ENCODE measurements around the gene HSPBP1.

The HSPBP1 gene

GRCh38 chr19:55304980-55305379, 25.1 kb upstream of the HSPBP1 start:
- no peak for DNase-seq (ENCODE audit: low spot score)
- TF ChIP-seq CTCF (IDR thresholded peaks at IDR 0.05; ENCODE audit: extremely low read depth, missing control alignments) = no peak

GRCh38 chr19:55304279-55304978, 24.5 kb upstream of the HSPBP1 start:
- DNase-seq (ENCODE audit: low spot score) = peak; percentile 78
- TF ChIP-seq CTCF (IDR thresholded peaks at IDR 0.05; ENCODE audit: extremely low read depth, missing control alignments) = no peak

GRCh38 chr19:55303477-55303876, 23.6 kb upstream of the HSPBP1 start:
- no peak for TF ChIP-seq CTCF (IDR thresholded peaks at IDR 0.05; ENCODE audit: extremely low read depth, missing control alignments)

GRCh38 chr19:55302318-55302703, 22.4 kb upstream of the HSPBP1 start:
- no peak for DNase-seq (ENCODE audit: low spot score)

More at GRCh38 chr19:55303477-55303876, 23.6 kb upstream of the HSPBP1 start:
- DNase-seq (ENCODE audit: low spot score) = no peak

GRCh38 chr19:55301459-55302317, 21.8 kb upstream of the HSPBP1 start:
- TF ChIP-seq CTCF (IDR thresholded peaks at IDR 0.05; ENCODE audit: extremely low read depth, missing control alignments) = peak; percentile 88

More at GRCh38 chr19:55302318-55302703, 22.4 kb upstream of the HSPBP1 start:
- TF ChIP-seq CTCF (IDR thresholded peaks at IDR 0.05; ENCODE audit: extremely low read depth, missing control alignments) = no peak

GRCh38 chr19:55300886-55301458, 21.1 kb upstream of the HSPBP1 start:
- no peak for DNase-seq (ENCODE audit: low spot score)
- TF ChIP-seq CTCF (IDR thresholded peaks at IDR 0.05; ENCODE audit: extremely low read depth, missing control alignments) = no peak

More at GRCh38 chr19:55301459-55302317, 21.8 kb upstream of the HSPBP1 start:
- DNase-seq (ENCODE audit: low spot score) = peak; percentile 98

- DNase-seq (ENCODE audit: low spot score) = no peak
- TF ChIP-seq CTCF (IDR thresholded peaks at IDR 0.05; ENCODE audit: extremely low read depth, missing control alignments) = no peak
Measured at GRCh38 chr19:55299991-55300390, 20.1 kb upstream of the HSPBP1 start.

All from GM20000 (cell line).